K562 (cell line): Measurements from ENCODE around the gene ROBO3. TPM values are rescaled to one million over a fixed set of nuclear protein-coding genes. Genes with fewer than 3 reads are reported as not detected.

ENCODE experiments used
- ATAC-seq: fragments of 200-7000 bp; cut with Tn5 transposase; 3 replicates; pipeline ENCODE4 v1.9.1; 2020; ENCODE audit warnings: moderate library complexity
- BruUV-seq: library from RNA; stranded (reverse); fragments of 400-500 nt; replicated peaks from 2 replicates; lab custom pipeline; 2021; lab: Mats Ljungman, UMichigan
- CTCF ChIA-PET: fragments of 300-600 bp; formaldehyde crosslinking; extraction: SDS; loops from one replicate; lab custom pipeline; 2021; ENCODE audit warnings: low intra/inter-chr PET ratio; lab: Yijun Ruan, JAX
- POLR2A ChIA-PET: fragments of 300-600, 350-650 bp; sonication (Branson Sonifier 250); formaldehyde crosslinking; extraction: SDS; loops from one replicate; lab custom pipeline; 2021; ENCODE audit warnings: antibody characterized with exemption, inconsistent platforms; lab: Yijun Ruan, JAX
- DNase-seq, 4 experiments: peaks; one replicate each; pipeline versions ENCODE4 v3.0.0 to v3.0.0-alpha.2; 2011 to 2018; ENCODE audit warnings: low spot score in 3 of 4, mixed read lengths in 3 of 4; ENCODE audit errors: extremely low read depth in 1 of 4
- FAIRE-seq: peaks from 2 replicates; lab custom pipeline; 2011; peaks lifted over from hg19 to GRCh38; lab: Jason Lieb, UNC
- H2AFZ ChIP-seq: 2 replicates; pipeline ENCODE4 v1.6.0; 2011; ENCODE audit warnings: low read depth, low read length, control low read depth, inconsistent platforms
- H3K27ac ChIP-seq: fragments of 200-600 bp; 3 replicates; pipeline ENCODE4 v1.8.0; 2011; ENCODE audit warnings: low read depth, mild to moderate bottlenecking, control low read depth, inconsistent platforms, low read length, moderate library complexity, mixed read lengths; ENCODE audit errors: extremely low read depth
- H3K27me3 ChIP-seq, 2 experiments: fragments of 300-600 bp in 1 of 2; 2 replicates in 1 of 2; 3 replicates in 1 of 2; pipeline versions ENCODE4 v1.6.0 to v1.8.0; 2011; ENCODE audit warnings: inconsistent platforms in 2 of 2, low read length in 2 of 2, mild to moderate bottlenecking in 1 of 2, mixed read lengths in 1 of 2, moderate library complexity in 1 of 2; ENCODE audit not compliant: control insufficient read depth in 2 of 2, insufficient read depth in 2 of 2
- H3K36me3 ChIP-seq: fragments of 300-600 bp; 3 replicates; pipeline ENCODE4 v1.8.0; 2011; ENCODE audit warnings: mild to moderate bottlenecking, low read length, inconsistent platforms; ENCODE audit not compliant: control insufficient read depth, insufficient read depth
- H3K4me1 ChIP-seq, 2 experiments: fragments of 200-600 bp in 1 of 2; replicated peaks in 1 of 2; 2 replicates in 1 of 2; 3 replicates in 1 of 2; pipeline versions ENCODE4 v1.5.1 to v1.8.0; 2011; ENCODE audit warnings: inconsistent platforms in 2 of 2, low read length in 2 of 2, mild to moderate bottlenecking in 1 of 2, mixed read lengths in 1 of 2, moderate library complexity in 1 of 2; ENCODE audit not compliant: control insufficient read depth in 2 of 2, insufficient read depth in 2 of 2
- H3K4me2 ChIP-seq: 2 replicates; pipeline ENCODE4 v1.6.1; 2011; ENCODE audit warnings: low read length, control low read depth, inconsistent platforms, mixed read lengths; ENCODE audit not compliant: insufficient read depth
- H3K4me3 ChIP-seq: fragments of 200-600 bp; sonication (generic), shearing (Covaris generic); 2 replicates; pipeline ENCODE4 v1.5.1; 2016; ENCODE audit warnings: control low read depth, inconsistent platforms
- H3K79me2 ChIP-seq: fragments of 200-600 bp; 3 replicates; pipeline ENCODE4 v1.8.0; 2011; ENCODE audit warnings: low read length, inconsistent platforms; ENCODE audit not compliant: control insufficient read depth, insufficient read depth
- H3K9ac ChIP-seq, 2 experiments: 2 replicates each; pipeline versions ENCODE4 v1.6.0 to v1.6.1; 2011; ENCODE audit warnings: low read depth in 2 of 2, low read length in 2 of 2, control low read depth in 1 of 2, inconsistent platforms in 1 of 2, mild to moderate bottlenecking in 1 of 2, mixed read lengths in 1 of 2; ENCODE audit not compliant: insufficient read depth in 1 of 2
- H3K9me1 ChIP-seq: one replicate; pipeline ENCODE4 v1.6.0; 2011; ENCODE audit warnings: inconsistent platforms, mild to moderate bottlenecking, low read length, moderate library complexity; ENCODE audit not compliant: control insufficient read depth, insufficient read depth
- H3K9me3 ChIP-seq: replicated peaks from 2 replicates; pipeline ENCODE4 v1.5.1; 2011; ENCODE audit warnings: low read depth, low read length, inconsistent platforms; ENCODE audit not compliant: control insufficient read depth, insufficient read depth
- H4K20me1 ChIP-seq: replicated peaks from 2 replicates; pipeline ENCODE4 v1.6.1; 2011; ENCODE audit warnings: low read length, inconsistent platforms, mixed read lengths; ENCODE audit not compliant: control insufficient read depth, insufficient read depth
- E2F4 ChIP-seq: sonication (generic); formaldehyde crosslinking; IDR thresholded peaks from 2 replicates; pipeline ENCODE4 v1.8.0; 2022; ENCODE audit warnings: mild to moderate bottlenecking, low read depth, missing genetic modification reagents
- POLR3A ChIP-seq: IDR thresholded peaks from 2 replicates; pipeline ENCODE4 v1.6.1; 2011; ENCODE audit warnings: borderline replicate concordance, mild to moderate bottlenecking, moderate library complexity; ENCODE audit not compliant: insufficient read length, insufficient read depth; ENCODE audit errors: extremely low read depth
- SP1 ChIP-seq: sonication (generic); formaldehyde crosslinking; IDR thresholded peaks from 2 replicates; pipeline ENCODE4 v1.8.1; 2022; ENCODE audit warnings: mild to moderate bottlenecking, missing genetic modification reagents
- WGBS: fragments of 100-300 bp; shearing (Covaris generic); methylation state at CpG from one replicate; pipeline ENCODE4 v1.1.6; 2016; ENCODE audit warnings: low coverage, mixed read lengths; ENCODE audit not compliant: insufficient coverage; ENCODE audit errors: missing lambda C conversion rate; 5-methylcytosine and 5-hydroxymethylcytosine counted together
- in situ Hi-C: fragments of 300-500 bp; cut with MboI; formaldehyde crosslinking; loops from 4 replicates; pipeline ENCODE4 v1.15.0; 2018; ENCODE audit warnings: inconsistent platforms, mixed read lengths
- intact Hi-C: fragments of 100-400 bp; cut with micrococcal nuclease; formaldehyde crosslinking; loops from 2 replicates; pipeline ENCODE4 v1.14.2; 2022
- polyA plus RNA-seq, 8 experiments: library from polyadenylated mRNA; depleted of rRNA in 4 of 8; stranded (reverse) in 5 of 8; unstranded in 3 of 8; fragments of >200 nt; fragmentation: Nextera tagmentation in 2 of 8; fragmentation: Illumina TruSeq in 1 of 8; extraction: Ambion mirVana in 2 of 8; extraction: Trizol in 1 of 8; gene quantifications; 2 replicates each; pipeline versions ENCODE4 v1.2.1 to v1.2.3, GENCODE V29; 2011 to 2014; ENCODE audit warnings: inconsistent platforms in 1 of 8, missing spikeins in 1 of 8
- total RNA-seq, 7 experiments: library from RNA; depleted of rRNA in 6 of 7; stranded (reverse); fragments of >200 nt in 6 of 7; fragmentation: Illumina TruSeq in 2 of 7; extraction: Trizol in 2 of 7; gene quantifications; 2 replicates each; pipeline versions ENCODE4 v1.2.1 to v1.2.3, GENCODE V29; 2011 to 2021; ENCODE audit warnings: low replicate concordance in 1 of 7

Gene ROBO3
- total and polyA plus RNA-seq, 9 of the 15 experiments (the other 6 are each of a cell fraction or from before 2014, with no cell fraction given) = 0.29 to 1.4 (median 0.97) TPM; not detected in 2

- POLR2A ChIA-PET = interaction anchor here (0.6 kb wide), 1 partner anchor 246 kb away, joined by 6 read pairs; the partner anchor contains the start of gene SLC37A2
- FAIRE-seq (no peak), DNase-seq (no peak), ATAC-seq (no peak)
- Histone ChIP-seq H3K9ac (no peak overlapping the region), H3K9me3 (no peaks in the 10 kb centered on the region), H3K4me1 (peaks cover 0 to 2% of the 10 kb centered on the region in 2 experiments; a peak in 2 of 5 replicates), H3K27me3 (peaks cover 20 to 24% of the 10 kb centered on the region in 2 experiments), H3K79me2 (no peaks in the 10 kb centered on the region), H2AFZ (no peak overlapping the region), H3K36me3 (no peaks in the 10 kb centered on the region), H3K4me3 (no peak overlapping the region), H4K20me1 (no peaks in the 10 kb centered on the region), H3K4me2 (no peak overlapping the region), H3K27ac (no peak overlapping the region), H3K9me1 (no peaks in the 10 kb centered on the region)
- CTCF ChIA-PET = no interaction called here
- TF ChIP-seq SP1 (CRISPR knock-in tag) (no peak), E2F4 (no peak), POLR3A (no peak)
- in situ Hi-C loops (no loop called here), intact Hi-C loops (no loop called here)
- BruUV-seq = no TSS peak
- 3% methylated on average over 3 of the region's 3 CpGs for WGBS
These were observed 48.2 kb upstream of the ROBO3 start for GRCh38 chr11:124817036-124817435.
